ENCODE measurements around the gene CNTD1. TPM values are rescaled to one million over a fixed set of nuclear protein-coding genes. Genes with fewer than 3 reads are reported as not detected.

CNTD1 gene
- total and polyA plus RNA-seq, 4 donors, result 0.61 to 1.6 (median 0.78) TPM

GRCh38 chr17:42796066-42796758, 2.4 kb upstream of the CNTD1 start:
- no peaks in the 10 kb centered on the region for H3K9me3 ChIP-seq (ENCODE audit: control insufficient read depth in 4 of 4, insufficient read depth in 3 of 4, low read length in 3 of 4)
- H3K9ac ChIP-seq (ENCODE audit: insufficient read depth in 1 of 2, low read length in 2 of 2), result no peak overlapping the region
- no peak overlapping the region for H3K4me3 ChIP-seq
- DNase-seq, result no peak
- WGBS, 2 donors, result 91 to 95% methylated on average over 18 of the region's 18 CpGs
- TF ChIP-seq CTCF (IDR thresholded peaks at IDR 0.05; ENCODE audit: control extremely low read depth, extremely low read depth), result no peak
- H3K27me3 ChIP-seq (ENCODE audit: control insufficient read depth in 3 of 3, insufficient read depth in 3 of 3, low read length in 2 of 3), result no peaks in the 10 kb centered on the region
- ATAC-seq (ENCODE audit: insufficient read depth, low FRiP score), result no peak
- peaks cover 5 to 14% (median 8%) of the 10 kb centered on the region in 5 donors for H3K4me1 ChIP-seq (ENCODE audit: control insufficient read depth in 5 of 5, insufficient read depth in 5 of 5, low read length in 5 of 5)
- peaks cover 0 to 6% (median 4%) of the 10 kb centered on the region in 4 donors for H3K36me3 ChIP-seq (ENCODE audit: control insufficient read depth in 4 of 4, insufficient read depth in 4 of 4, low read length in 4 of 4)
- no peak overlapping the region for H3K27ac ChIP-seq (ENCODE audit: low read depth in 1 of 2, low read length in 1 of 2)

GRCh38 chr17:42797067-42798007, 1.3 kb upstream of the CNTD1 start:
- Histone ChIP-seq H3K4me1 (ENCODE audit: control insufficient read depth in 5 of 5, insufficient read depth in 5 of 5, low read length in 5 of 5) (peaks cover 5 to 14% (median 8%) of the 10 kb centered on the region in 5 donors), H3K4me3 (peak overlapping the region; percentile 46), H3K9ac (ENCODE audit: insufficient read depth in 1 of 2, low read length in 2 of 2) (peak overlapping the region; percentile 91 to 93), H3K27ac (ENCODE audit: low read depth in 1 of 2, low read length in 1 of 2) (peak overlapping the region in 1 of 2 donors; percentile 56), H3K36me3 (ENCODE audit: control insufficient read depth in 4 of 4, insufficient read depth in 4 of 4, low read length in 4 of 4) (peaks cover 0 to 6% (median 4%) of the 10 kb centered on the region in 4 donors), H3K9me3 (ENCODE audit: control insufficient read depth in 4 of 4, insufficient read depth in 3 of 4, low read length in 3 of 4) (no peaks in the 10 kb centered on the region), H3K27me3 (ENCODE audit: control insufficient read depth in 3 of 3, insufficient read depth in 3 of 3, low read length in 2 of 3) (no peaks in the 10 kb centered on the region)
- 71 to 83% methylated on average over 10 of the region's 10 CpGs for WGBS, 2 donors
- DNase-seq (no peak), ATAC-seq (ENCODE audit: insufficient read depth, low FRiP score) (no peak)
- no peak for TF ChIP-seq CTCF (IDR thresholded peaks at IDR 0.05; ENCODE audit: control extremely low read depth, extremely low read depth)

- no peak for TF ChIP-seq CTCF (IDR thresholded peaks at IDR 0.05; ENCODE audit: control extremely low read depth, extremely low read depth)
- H3K4me1 ChIP-seq (ENCODE audit: control insufficient read depth in 5 of 5, insufficient read depth in 5 of 5, low read length in 5 of 5), result peaks cover 5 to 15% (median 10%) of the 10 kb centered on the region in 5 donors
- 11 to 17% methylated on average over 10 of the region's 10 CpGs for WGBS, 2 donors
- H3K9ac ChIP-seq (ENCODE audit: insufficient read depth in 1 of 2, low read length in 2 of 2), result peak overlapping the region; percentile 91 to 93
- ATAC-seq (ENCODE audit: insufficient read depth, low FRiP score), result no peak
- peaks cover 0 to 6% (median 4%) of the 10 kb centered on the region in 4 donors for H3K36me3 ChIP-seq (ENCODE audit: control insufficient read depth in 4 of 4, insufficient read depth in 4 of 4, low read length in 4 of 4)
- H3K9me3 ChIP-seq (ENCODE audit: control insufficient read depth in 4 of 4, insufficient read depth in 3 of 4, low read length in 3 of 4), result no peaks in the 10 kb centered on the region
- H3K4me3 ChIP-seq, result peak overlapping the region; percentile 91
- no peak for DNase-seq
- H3K27ac ChIP-seq (ENCODE audit: low read depth in 1 of 2, low read length in 1 of 2), result peak overlapping the region; percentile 27 to 89
- no peaks in the 10 kb centered on the region for H3K27me3 ChIP-seq (ENCODE audit: control insufficient read depth in 3 of 3, insufficient read depth in 3 of 3, low read length in 2 of 3)
Measured at GRCh38 chr17:42798011-42798382, 664 bp upstream of the CNTD1 start.
